Neural progenitor cell (in vitro differentiated cells): ENCODE data around the gene FHOD3. TPM values are rescaled to one million over a fixed set of nuclear protein-coding genes. Genes with fewer than 3 reads are reported as not detected.

Experiments used
- DNase-seq: peaks from one replicate; pipeline ENCODE4 v3.0.0-alpha.2; 2016; ENCODE audit warnings: low spot score
- H2AFZ ChIP-seq: fragments of 200-600 bp; sonication (generic); replicated peaks from 2 replicates; pipeline ENCODE4 v1.6.1; 2016; ENCODE audit warnings: antibody characterized with exemption
- H3F3A ChIP-seq: fragments of 200-600 bp; sonication (generic); 2 replicates; pipeline ENCODE4 v1.6.1; 2016; ENCODE audit warnings: antibody characterized with exemption, low read depth
- H3K27ac ChIP-seq: fragments of 200-600 bp; sonication (generic); 2 replicates; pipeline ENCODE4 v1.5.1; 2016; ENCODE audit warnings: mild to moderate bottlenecking
- H3K27me3 ChIP-seq: fragments of 200-600 bp; sonication (generic); 2 replicates; pipeline ENCODE4 v1.6.1; 2016; ENCODE audit warnings: mild to moderate bottlenecking, moderate library complexity
- H3K36me3 ChIP-seq: fragments of 200-600 bp; sonication (generic); 2 replicates; pipeline ENCODE4 v1.5.1; 2016
- H3K4me1 ChIP-seq: fragments of 200-600 bp; sonication (generic); 2 replicates; pipeline ENCODE4 v1.6.1; 2016; ENCODE audit warnings: mixed run types
- H3K4me2 ChIP-seq: fragments of 200-600 bp; sonication (generic); 2 replicates; pipeline ENCODE4 v1.6.1; 2016
- H3K4me3 ChIP-seq: fragments of 200-600 bp; sonication (generic); 2 replicates; pipeline ENCODE4 v1.5.1; 2016
- H3K79me2 ChIP-seq: fragments of 200-600 bp; sonication (generic); 2 replicates; pipeline ENCODE4 v1.6.1; 2016; ENCODE audit warnings: low read depth
- H3K9ac ChIP-seq: fragments of 200-600 bp; sonication (generic); 2 replicates; pipeline ENCODE4 v1.6.1; 2016
- H3K9me3 ChIP-seq: fragments of 200-600 bp; sonication (generic); 2 replicates; pipeline ENCODE4 v1.5.1; 2016; ENCODE audit warnings: low read depth
- H4K20me1 ChIP-seq: fragments of 200-600 bp; sonication (generic); 2 replicates; pipeline ENCODE4 v1.6.1; 2016; ENCODE audit warnings: low read depth
- H3K27ac Mint-ChIP-seq: 3 replicates; pipeline ENCODE4 v1.8.0; 2021; ENCODE audit warnings: mixed read lengths
- H3K27me3 Mint-ChIP-seq: 2 replicates; pipeline ENCODE4 v1.8.0; 2022; ENCODE audit warnings: low read depth, mild to moderate bottlenecking, inconsistent platforms, moderate library complexity, mixed read lengths; ENCODE audit not compliant: insufficient read depth
- H3K36me3 Mint-ChIP-seq: 3 replicates; pipeline ENCODE4 v1.8.0; 2021; ENCODE audit warnings: mixed read lengths
- H3K4me1 Mint-ChIP-seq: 3 replicates; pipeline ENCODE4 v1.8.0; 2021; ENCODE audit warnings: mixed read lengths
- H3K4me3 Mint-ChIP-seq: 3 replicates; pipeline ENCODE4 v1.8.0; 2021; ENCODE audit warnings: mild to moderate bottlenecking, moderate library complexity, mixed read lengths
- H3K9me3 Mint-ChIP-seq: 3 replicates; pipeline ENCODE4 v1.8.0; 2020; ENCODE audit warnings: mixed read lengths
- EZH2 ChIP-seq: fragments of 200-600 bp; sonication (generic); IDR thresholded peaks from 2 replicates; pipeline ENCODE4 v1.6.1; 2017; ENCODE audit warnings: antibody characterized with exemption, mild to moderate bottlenecking, moderate library complexity
- EZH2phosphoT487 ChIP-seq: fragments of 200-600 bp; sonication (generic); IDR thresholded peaks from 2 replicates; pipeline ENCODE4 v1.6.1; 2017; ENCODE audit warnings: antibody characterized with exemption
- total RNA-seq: library from RNA; depleted of rRNA; stranded (reverse); fragments of >200 nt; gene quantifications from 2 replicates; pipeline ENCODE4 v1.2.3, GENCODE V29; 2015; ENCODE audit warnings: low replicate concordance
- TF ChIP-seq, protein P1 (sequence below): fragments of 200-600 bp; sonication (generic); IDR thresholded peaks from 2 replicates; pipeline ENCODE4 v1.5.1; 2017; ENCODE audit warnings: antibody characterized with exemption, mild to moderate bottlenecking

Gene FHOD3
- total RNA-seq, 1 donor from 2014 or later, result 69.7 TPM

DNA sequence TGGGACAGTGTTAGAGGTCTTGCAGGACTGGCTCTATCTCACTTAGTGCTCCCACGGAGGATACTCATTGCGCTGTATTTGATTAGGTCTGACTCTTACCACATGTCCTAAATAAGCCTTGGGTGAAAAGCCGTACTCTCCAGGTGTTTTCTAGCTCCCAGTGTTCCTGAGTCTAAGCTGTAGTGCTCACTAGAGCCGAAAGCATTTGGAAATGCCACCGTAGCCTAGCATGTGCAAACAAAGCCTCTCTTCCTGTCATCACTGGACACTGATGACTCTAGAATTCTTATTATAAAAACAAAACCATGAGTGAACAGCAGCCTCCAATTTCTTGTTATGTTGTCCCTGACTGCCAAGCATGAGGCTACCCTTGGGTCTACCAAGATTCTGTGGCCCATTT, 325.1 kb downstream of the FHOD3 start:
- Histone ChIP-seq H3K27ac (no peak overlapping the region), H4K20me1 (no peaks in the 10 kb centered on the region), H3K4me2 (no peak overlapping the region), H3K36me3 (no peaks in the 10 kb centered on the region), H3K4me3 (no peak overlapping the region), H3K9me3 (no peaks in the 10 kb centered on the region), H3K79me2 (no peaks in the 10 kb centered on the region), H3K27me3 (no peaks in the 10 kb centered on the region), H3K4me1 (no peaks in the 10 kb centered on the region), H3K9ac (no peak overlapping the region), H3F3A (no peaks in the 10 kb centered on the region), H2AFZ (no peak overlapping the region)
- peaks cover 38% of the 10 kb centered on the region for H3K36me3 Mint-ChIP-seq
- H3K4me1 Mint-ChIP-seq, result no peaks in the 10 kb centered on the region
- H3K9me3 Mint-ChIP-seq, result no peaks in the 10 kb centered on the region
- H3K27me3 Mint-ChIP-seq, result peaks cover 5% of the 10 kb centered on the region
- H3K27ac Mint-ChIP-seq, result no peak overlapping the region
- TF ChIP-seq EZH2phosphoT487 (no peak), EZH2 (no peak)
- TF ChIP-seq, protein P1, sequence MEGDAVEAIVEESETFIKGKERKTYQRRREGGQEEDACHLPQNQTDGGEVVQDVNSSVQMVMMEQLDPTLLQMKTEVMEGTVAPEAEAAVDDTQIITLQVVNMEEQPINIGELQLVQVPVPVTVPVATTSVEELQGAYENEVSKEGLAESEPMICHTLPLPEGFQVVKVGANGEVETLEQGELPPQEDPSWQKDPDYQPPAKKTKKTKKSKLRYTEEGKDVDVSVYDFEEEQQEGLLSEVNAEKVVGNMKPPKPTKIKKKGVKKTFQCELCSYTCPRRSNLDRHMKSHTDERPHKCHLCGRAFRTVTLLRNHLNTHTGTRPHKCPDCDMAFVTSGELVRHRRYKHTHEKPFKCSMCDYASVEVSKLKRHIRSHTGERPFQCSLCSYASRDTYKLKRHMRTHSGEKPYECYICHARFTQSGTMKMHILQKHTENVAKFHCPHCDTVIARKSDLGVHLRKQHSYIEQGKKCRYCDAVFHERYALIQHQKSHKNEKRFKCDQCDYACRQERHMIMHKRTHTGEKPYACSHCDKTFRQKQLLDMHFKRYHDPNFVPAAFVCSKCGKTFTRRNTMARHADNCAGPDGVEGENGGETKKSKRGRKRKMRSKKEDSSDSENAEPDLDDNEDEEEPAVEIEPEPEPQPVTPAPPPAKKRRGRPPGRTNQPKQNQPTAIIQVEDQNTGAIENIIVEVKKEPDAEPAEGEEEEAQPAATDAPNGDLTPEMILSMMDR, result no peak
- DNase-seq, result no peak
- H3K4me3 Mint-ChIP-seq, result no peak overlapping the region

DNA sequence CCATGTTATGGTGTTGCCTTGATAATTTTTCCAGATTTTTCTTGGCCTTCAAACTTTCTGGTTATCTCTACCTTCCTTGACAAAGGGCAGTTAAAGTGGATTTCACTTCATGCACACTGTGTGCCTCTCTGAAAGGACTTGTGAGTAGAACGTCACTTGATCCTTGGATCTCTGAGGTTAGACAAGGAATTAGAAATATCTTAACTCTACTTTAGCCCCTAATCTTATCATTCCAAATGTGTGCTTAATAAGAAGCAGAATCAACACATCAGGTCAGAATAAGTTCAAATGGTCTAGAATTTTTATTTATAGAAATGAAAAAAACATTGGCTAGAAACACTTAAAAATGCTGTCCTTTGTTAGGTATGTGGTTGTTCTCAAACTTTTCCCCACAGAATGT, 325.6 kb downstream of the FHOD3 start:
- no peaks in the 10 kb centered on the region for H3F3A ChIP-seq
- peaks cover 5% of the 10 kb centered on the region for H3K27me3 Mint-ChIP-seq
- no peaks in the 10 kb centered on the region for H3K79me2 ChIP-seq
- no peaks in the 10 kb centered on the region for H3K9me3 Mint-ChIP-seq
- no peak for DNase-seq
- H3K9ac ChIP-seq, result no peak overlapping the region
- H3K36me3 ChIP-seq, result no peaks in the 10 kb centered on the region
- no peak overlapping the region for H3K4me3 ChIP-seq
- no peaks in the 10 kb centered on the region for H3K9me3 ChIP-seq
- no peak overlapping the region for H3K27ac ChIP-seq
- H3K36me3 Mint-ChIP-seq, result peaks cover 42% of the 10 kb centered on the region
- H3K4me1 Mint-ChIP-seq, result no peaks in the 10 kb centered on the region
- no peak for TF ChIP-seq EZH2
- no peak for TF ChIP-seq EZH2phosphoT487
- TF ChIP-seq, protein P1, result no peak
- no peak overlapping the region for H3K4me3 Mint-ChIP-seq
- H3K4me2 ChIP-seq, result no peak overlapping the region
- no peaks in the 10 kb centered on the region for H3K4me1 ChIP-seq
- H2AFZ ChIP-seq, result no peak overlapping the region
- H3K27ac Mint-ChIP-seq, result no peak overlapping the region
- H3K27me3 ChIP-seq, result no peaks in the 10 kb centered on the region
- no peaks in the 10 kb centered on the region for H4K20me1 ChIP-seq

DNA sequence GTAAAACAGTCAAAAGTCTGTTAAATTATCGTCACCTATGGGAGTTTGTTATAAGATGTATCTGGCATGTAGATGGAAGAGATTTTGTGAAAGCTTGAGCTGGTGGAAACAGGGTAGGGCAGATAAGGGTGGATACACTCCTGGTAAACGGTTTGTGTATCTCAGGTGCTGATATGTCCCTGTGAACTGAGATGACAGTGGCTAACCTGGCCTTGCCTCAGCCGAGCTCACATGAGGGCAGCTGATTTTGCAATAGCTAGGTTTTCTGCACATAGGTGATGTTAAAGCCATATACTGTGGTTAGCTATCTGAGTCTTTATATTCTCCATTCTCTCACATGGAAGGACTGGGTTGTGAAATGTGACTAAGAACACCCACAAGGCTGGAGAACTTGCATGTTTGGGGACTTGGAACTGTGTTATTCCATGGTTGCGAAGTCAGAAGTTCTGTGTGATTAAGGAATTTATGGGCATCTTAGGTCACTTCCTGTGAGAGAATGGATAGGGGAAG, 326.2 kb downstream of the FHOD3 start:
- Mint-ChIP-seq H3K36me3 (peaks cover 43% of the 10 kb centered on the region), H3K27ac (no peak overlapping the region), H3K9me3 (no peaks in the 10 kb centered on the region), H3K27me3 (peaks cover 5% of the 10 kb centered on the region), H3K4me1 (no peaks in the 10 kb centered on the region), H3K4me3 (no peak overlapping the region)
- H3K4me1 ChIP-seq, result no peaks in the 10 kb centered on the region
- no peaks in the 10 kb centered on the region for H3K36me3 ChIP-seq
- no peaks in the 10 kb centered on the region for H3K27me3 ChIP-seq
- H3K9ac ChIP-seq, result no peak overlapping the region
- no peak overlapping the region for H3K4me2 ChIP-seq
- no peaks in the 10 kb centered on the region for H4K20me1 ChIP-seq
- H3K27ac ChIP-seq, result no peak overlapping the region
- no peak for DNase-seq
- no peaks in the 10 kb centered on the region for H3K79me2 ChIP-seq
- H3F3A ChIP-seq, result no peaks in the 10 kb centered on the region
- TF ChIP-seq EZH2phosphoT487, result no peak
- TF ChIP-seq EZH2, result no peak
- TF ChIP-seq, protein P1, result no peak
- no peak overlapping the region for H2AFZ ChIP-seq
- no peaks in the 10 kb centered on the region for H3K9me3 ChIP-seq
- H3K4me3 ChIP-seq, result no peak overlapping the region
